Measurements from ENCODE around the gene DNAJC3.
"Not testable (repeated sequence)": the region's sequence is repeated elsewhere in the genome, so short reads cannot be mapped to it uniquely, and the experiment has no call there.

DNAJC3 gene

DNA sequence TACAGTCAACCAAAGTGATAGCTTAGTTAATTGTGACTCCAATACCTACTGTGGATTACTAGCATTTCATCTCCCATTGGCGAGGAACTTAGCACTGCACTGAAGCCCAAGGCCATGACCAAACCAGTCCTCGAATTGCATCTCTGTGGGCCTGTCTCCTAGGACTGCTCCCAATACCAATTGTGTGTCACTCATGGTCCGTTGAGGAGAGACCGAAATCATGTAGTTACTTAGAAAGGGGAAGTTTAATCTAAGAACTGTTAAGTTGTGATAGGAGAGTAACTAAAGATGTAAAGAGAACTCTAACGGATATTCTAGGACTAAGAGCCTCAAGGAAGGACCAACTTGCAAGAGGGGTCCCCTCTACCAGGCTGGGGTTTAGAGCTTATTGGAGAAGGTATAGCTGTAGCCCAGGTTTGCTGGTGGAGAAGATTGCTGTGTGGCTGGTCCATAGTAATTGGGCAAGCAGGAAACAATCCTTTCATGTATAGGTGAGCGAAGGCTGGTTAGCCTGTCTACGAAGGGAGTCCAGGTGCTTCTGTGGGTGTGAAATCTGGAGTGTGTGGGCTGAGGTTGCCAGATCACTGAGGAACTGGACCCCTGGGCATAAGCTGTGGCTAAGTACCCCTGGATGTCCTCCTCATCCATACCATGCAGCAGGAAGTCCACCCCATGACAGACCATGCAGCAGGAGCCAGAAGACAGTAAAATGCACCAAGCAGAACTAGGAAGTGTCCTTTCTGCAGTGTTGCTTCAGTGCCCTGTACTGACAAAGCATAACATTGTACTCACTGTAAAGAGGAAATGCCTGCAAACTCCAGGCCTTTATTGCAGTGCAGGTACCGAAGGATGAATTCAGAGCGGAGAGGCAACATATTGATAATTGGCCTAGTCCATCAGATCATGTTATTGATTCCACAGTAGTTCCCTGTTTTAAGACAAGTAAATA, 30.8 kb downstream of the DNAJC3 start:
- TF ChIP-seq, protein P1, sequence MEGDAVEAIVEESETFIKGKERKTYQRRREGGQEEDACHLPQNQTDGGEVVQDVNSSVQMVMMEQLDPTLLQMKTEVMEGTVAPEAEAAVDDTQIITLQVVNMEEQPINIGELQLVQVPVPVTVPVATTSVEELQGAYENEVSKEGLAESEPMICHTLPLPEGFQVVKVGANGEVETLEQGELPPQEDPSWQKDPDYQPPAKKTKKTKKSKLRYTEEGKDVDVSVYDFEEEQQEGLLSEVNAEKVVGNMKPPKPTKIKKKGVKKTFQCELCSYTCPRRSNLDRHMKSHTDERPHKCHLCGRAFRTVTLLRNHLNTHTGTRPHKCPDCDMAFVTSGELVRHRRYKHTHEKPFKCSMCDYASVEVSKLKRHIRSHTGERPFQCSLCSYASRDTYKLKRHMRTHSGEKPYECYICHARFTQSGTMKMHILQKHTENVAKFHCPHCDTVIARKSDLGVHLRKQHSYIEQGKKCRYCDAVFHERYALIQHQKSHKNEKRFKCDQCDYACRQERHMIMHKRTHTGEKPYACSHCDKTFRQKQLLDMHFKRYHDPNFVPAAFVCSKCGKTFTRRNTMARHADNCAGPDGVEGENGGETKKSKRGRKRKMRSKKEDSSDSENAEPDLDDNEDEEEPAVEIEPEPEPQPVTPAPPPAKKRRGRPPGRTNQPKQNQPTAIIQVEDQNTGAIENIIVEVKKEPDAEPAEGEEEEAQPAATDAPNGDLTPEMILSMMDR (IDR thresholded peaks at IDR 0.05; ENCODE audit: extremely low read depth, missing control alignments): no peak
- DNase-seq (ENCODE audit: low spot score): no peak

DNA sequence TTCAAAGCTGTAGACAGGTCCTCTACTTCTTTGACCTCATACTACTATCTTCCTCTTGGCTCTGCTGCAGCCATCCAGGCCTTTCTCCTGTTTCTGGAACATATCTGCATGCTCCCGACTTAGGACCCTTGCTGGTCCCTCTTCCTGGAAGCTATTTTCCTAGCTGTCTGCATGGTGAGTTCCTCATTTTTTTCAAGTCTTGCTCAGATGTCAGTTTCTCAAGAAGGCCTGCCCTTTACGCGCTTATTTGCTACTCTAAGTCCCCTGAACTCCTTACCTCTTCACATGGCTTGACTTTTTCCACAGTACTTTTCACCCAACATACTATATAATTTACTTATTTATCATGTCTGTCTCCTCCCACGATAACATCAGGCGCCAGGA, 31.4 kb downstream of the DNAJC3 start:
- no peak for DNase-seq (ENCODE audit: low spot score)
- TF ChIP-seq, protein P1 (IDR thresholded peaks at IDR 0.05; ENCODE audit: extremely low read depth, missing control alignments): no peak

DNA sequence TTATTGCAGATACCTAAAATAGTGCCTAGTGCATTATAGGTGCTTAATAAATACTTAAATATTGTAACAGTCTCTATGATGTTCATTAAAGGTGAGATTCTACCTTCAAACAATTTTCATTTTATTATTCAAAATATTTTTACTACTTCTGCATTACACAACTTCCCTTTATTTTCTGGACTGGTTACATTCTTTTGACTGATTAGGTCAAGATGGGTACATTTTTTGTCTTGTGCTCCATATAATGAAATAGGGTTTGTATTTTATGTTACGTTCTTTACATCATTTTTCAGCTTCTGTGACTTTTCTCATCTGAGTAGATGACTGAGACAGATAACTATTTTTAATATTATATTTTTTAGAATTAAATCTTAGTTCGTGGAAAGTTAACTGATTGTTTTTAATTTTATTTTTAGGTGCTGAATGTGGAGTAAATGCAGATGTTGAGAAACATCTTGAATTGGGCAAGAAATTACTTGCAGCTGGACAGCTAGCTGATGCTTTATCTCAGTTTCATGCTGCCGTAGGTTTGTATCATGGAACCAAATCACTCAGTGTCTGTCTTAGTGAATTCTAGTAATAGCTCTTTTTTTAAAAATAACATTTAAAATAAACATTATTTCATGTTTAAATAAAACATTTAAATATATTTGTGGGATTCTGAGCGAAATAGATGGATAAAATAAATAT, 32.0 kb downstream of the DNAJC3 start:
- TF ChIP-seq, protein P1 (IDR thresholded peaks at IDR 0.05; ENCODE audit: extremely low read depth, missing control alignments): no peak
- DNase-seq (ENCODE audit: low spot score): no peak

DNA sequence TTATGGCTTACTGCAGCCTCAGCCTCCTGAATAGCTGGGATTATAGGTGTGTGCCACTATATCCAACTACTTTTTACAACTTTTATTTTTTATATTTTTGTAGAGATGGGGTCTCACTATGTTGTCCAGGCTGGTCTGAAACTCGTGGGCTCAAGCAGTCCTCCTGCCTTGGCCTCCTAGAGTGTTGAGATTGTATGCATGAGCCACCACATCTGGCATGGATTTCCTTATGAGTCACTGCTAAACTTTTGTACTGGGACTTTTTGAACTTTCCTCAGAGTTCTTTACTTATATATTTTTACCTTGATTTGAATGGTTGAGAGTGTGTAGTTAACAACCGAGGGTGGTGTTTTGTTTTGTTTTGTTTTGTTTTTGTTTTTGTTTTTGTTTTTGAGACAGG, 33.4 kb downstream of the DNAJC3 start:
- no peak for DNase-seq (ENCODE audit: low spot score)

DNA sequence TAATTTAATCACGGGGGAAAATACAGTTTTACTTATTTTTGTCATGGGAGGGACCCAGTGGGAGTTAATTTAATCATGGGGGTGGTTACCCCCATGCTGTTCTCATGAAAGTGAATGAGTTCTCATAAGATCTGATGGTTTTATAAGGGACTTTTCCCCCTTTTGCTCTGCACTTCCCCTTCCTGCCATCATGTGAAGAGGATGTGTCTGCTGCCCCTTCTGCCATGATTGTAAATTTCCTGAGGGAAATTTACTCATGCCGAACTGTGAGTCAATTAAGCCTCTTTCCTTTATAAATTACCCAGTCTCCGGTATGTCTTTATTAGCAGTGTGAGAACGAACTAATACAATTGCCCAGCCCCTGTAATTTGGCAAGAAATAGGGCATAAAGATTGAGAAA, 35.9 kb downstream of the DNAJC3 start:
- not testable (repeated sequence) for DNase-seq (ENCODE audit: low spot score)

More for the DNA sequence above, 33.4 kb downstream of the DNAJC3 start:
- TF ChIP-seq, protein P1 (IDR thresholded peaks at IDR 0.05; ENCODE audit: extremely low read depth, missing control alignments): no peak

DNA sequence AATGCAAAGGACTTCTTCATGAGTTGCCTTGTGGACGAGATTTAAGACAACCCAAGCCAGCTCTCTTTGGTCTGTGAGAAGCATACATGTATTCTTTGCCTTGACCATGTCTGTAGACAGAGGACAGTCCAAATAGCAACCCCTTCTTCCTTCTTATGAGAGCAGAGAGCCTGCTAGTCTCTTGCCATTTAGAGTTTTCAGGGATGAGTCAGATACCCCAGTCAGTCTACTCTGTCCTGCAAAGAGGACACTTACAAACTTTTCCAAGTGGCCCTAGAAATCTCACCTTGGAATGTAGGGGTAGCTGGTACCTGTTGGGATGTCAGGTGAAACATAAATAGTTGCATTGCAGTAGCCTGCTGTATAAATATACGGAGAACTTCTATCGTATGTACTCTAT, 36.7 kb downstream of the DNAJC3 start:
- no peak for DNase-seq (ENCODE audit: low spot score)
- TF ChIP-seq, protein P1 (IDR thresholded peaks at IDR 0.05; ENCODE audit: extremely low read depth, missing control alignments): no peak

DNA sequence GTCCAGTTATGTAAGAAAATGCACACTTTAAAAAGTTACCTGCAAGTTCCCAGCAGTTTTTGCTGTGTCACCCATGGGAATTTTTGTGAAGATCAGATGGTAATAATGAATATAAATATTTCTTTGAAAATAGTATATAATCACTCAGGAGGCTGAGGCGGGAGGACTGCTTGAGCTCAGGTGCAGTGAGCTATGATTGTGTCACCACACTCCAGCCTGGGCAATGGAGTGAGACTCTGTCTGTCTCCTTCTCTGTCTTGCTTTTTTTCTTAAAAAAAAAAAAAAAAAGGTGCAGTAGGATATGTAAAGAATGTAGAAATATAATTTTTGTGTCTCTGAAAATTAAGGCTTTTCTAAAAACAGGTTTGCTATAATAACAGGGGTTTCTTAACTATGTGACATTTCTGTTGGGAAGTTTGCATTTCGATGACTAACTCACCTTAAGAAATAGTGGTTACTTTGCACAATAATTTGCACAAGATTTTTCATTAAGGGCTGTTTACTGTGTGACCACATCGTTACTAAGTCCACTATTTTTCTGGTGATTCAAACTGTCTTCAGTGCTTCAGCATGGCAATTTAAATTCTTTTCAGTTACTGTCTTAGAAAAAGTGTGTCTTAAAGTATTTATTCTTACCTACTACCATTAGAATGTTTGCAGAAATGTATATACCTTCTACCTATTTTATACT, 37.3 kb downstream of the DNAJC3 start:
- DNase-seq (ENCODE audit: low spot score): no peak
- TF ChIP-seq, protein P1 (IDR thresholded peaks at IDR 0.05; ENCODE audit: extremely low read depth, missing control alignments): no peak

All from GM20000 (cell line).